Hematopoietic multipotent progenitor cell treated with erythropoietin and hydrocortisone succinate and interleukin-3 and kit ligand, for 17 days (in vitro differentiated cells): ENCODE measurements around the gene PLCB1.

Source experiments
- DNase-seq: peaks from one replicate; pipeline ENCODE4 v3.0.0-alpha.2; 2015; ENCODE audit warnings: low spot score

PLCB1 gene

DNA sequence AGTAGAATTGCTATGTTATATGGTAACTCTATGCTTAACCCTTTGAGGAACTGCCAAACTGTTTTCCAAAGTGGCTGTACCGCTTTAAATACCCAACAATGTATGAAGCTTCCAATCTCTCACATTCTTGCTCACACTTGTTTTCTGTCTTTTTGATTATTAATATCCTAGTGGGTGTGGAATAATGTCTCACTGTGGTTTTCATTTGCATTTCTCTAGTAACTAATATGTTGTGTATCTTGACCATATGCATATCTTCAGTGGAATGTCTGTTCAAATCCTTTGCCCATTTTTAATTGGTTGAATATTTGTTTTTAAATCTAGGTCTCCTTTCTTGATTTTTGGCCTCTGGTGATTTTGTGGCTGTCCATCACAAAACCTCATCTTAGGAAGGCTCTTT lies 759.0 kb downstream of the PLCB1 start:
- DNase-seq: no peak

DNA sequence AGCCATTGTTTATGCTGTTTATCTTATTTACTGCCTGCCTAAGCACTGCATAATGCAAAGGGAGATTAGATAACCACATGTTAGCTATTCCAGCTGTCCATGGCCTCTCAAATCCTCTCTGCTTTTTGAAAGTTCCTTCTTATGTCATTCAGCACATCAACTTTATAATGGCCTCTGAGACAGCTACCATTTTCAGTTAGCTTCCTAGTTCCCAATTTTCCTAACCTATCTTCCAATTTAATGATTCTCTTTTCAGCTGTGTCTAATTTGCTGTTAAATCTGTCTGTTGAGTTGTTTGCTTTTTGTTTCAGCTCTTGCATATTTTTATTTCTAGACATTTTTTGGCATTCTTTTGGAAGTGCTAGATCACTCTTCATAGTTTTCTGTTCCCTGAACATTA lies 763.4 kb downstream of the PLCB1 start:
- no peak for DNase-seq

DNA sequence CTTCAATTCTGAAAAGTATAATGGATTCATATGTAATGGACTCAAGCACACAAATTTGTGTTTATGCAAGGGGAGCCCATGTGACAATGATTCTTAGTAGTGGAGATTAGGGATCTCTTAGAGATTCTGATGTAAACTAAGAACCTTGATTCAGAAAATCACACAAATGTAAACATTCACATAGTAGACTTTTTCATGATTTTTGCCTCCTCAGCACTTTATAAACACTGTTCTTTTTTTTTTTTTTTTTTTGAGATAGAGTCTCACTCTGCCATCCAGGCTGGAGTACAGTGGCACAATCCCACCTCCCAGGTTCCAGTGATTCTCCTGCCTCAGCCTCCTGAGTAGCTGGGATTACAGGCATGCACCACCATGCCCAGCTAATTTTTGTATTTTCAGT lies 766.8 kb downstream of the PLCB1 start:
- no peak for DNase-seq

DNA sequence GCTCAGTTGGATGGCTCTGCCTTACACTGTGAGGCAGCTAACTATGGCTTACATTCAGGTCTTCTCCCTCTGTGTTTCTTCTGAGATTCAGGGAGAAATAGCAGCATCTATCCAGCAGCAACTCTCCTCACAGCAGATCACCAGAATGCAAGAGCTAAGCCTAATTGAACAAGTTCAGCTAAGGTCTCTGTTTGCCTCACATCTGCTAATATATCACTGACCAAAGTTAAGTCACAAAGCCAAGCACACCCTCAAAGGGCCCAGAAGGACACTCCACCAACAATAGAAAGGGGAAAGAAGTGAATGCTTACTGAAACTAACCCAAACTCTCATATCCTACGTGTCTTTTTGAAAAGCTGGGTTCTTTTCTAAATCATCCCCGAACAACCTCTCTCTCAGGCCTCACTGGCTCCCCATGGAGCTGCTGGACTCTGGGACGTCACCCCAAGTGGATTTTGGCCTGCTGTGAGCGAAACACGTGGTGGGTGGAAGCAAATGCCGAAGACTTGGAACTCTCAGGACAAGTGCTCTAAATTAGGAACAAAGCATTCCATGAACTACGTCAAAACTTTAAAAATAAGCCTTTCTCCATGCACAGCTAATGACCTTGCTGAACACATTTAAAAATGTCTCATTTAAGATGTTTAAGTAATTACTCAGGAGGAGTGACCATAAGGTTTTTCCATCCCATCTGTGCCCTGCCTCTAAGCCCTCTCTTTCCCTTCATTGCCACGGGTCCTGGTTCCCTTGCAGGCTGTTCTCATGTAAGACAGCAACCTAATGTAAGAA lies 769.4 kb downstream of the PLCB1 start:
- no peak for DNase-seq

DNA sequence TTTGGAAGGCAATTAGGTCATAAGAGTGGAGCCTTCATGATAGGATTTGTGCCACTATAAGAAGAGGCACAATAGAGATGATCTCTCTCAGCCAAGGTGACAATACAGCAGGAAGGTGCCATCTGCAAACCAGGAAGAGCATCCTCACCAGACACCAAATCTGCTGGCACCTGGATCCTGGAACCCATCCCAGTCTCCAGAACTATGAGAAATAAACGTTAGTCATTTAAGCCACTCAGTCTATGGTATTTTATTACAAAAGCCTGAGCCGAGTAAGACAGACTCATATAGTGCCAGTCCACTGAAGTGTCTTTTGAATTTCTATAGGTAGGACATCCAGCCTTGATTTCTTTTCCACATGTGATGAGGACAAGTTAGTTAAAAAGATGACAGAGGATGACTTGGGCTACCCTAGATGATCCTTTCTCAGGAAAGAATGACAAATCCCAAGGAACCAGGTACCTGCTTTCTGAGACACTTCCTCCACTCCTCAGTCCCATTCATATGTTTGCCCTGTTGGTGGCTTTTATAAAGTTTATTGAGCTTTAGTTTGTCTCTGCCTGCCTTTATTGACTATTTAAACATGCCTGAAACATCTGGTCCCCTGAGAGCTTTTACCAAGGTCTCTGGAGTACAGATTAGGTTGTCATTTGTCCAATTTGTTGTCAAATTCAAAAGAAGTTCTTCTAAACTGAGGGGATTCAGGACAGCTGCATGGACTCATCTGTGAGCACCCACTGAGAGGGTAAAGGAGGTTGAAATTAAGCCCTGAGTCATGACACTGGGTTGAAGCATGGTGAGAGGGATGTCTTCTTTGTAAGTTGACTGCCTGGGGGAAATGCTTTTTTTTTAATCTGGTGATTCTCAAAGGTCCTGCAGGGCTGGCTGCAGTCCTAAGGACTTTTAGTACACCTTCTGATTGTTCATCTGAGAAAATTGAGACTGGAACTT lies 771.9 kb downstream of the PLCB1 start:
- no peak for DNase-seq

DNA sequence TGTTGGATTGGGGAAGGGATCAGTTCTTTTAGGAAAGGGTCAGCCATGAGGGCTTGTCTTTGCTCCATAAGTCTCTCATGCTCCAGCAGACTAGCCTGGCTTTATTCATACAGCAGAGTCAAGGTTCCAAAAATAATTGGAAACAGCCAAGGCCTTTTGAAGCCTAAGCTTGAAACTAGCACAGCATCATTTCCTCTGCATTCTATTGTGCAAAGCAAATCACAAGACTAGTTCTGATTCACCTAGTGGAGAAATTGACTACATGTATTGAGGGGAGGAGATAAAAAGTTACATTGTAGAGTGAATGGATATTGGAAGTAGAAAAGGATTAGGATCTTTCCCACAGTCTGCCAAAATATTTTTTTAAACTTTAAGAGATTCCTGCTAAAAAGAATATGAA lies 777.5 kb downstream of the PLCB1 start:
- no peak for DNase-seq

DNA sequence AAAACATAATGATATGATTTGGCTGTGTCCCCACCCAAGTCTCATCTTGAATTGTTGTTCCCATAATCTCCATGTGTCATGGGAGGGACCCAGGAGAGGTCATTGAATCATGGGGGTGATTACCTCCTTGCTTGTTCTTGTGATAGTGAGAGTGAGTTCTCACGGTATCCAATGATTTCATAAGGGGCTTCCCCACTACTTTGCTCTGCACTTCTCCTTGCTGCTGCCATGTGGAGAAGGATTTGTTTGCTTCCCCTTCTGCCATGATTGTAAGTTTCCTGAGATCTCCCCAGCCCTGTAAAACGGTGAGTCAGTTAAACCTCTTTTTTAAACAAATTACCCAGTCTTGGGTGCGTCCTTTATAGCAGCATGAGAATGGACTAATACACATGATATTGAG lies 780.0 kb downstream of the PLCB1 start:
- DNase-seq: no peak

DNA sequence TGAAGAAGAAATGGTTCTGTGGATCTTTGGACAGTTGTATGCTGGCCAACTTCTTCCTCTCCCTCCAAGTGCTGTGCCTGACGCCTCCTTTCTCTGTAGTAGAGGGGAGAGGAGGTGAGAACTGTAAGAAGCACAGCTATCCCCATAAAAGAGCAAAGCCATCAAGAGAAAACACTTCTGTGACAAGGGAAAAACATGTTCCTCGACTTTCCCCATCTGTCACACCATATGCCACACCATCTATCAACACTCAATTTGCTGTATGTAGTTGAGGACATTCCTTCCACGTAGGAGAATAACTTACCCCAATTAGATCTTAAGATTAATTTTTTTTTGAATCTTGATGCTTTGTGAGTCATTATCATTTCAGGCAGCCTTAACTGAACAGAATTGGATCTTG lies 780.7 kb downstream of the PLCB1 start:
- DNase-seq: no peak

DNA sequence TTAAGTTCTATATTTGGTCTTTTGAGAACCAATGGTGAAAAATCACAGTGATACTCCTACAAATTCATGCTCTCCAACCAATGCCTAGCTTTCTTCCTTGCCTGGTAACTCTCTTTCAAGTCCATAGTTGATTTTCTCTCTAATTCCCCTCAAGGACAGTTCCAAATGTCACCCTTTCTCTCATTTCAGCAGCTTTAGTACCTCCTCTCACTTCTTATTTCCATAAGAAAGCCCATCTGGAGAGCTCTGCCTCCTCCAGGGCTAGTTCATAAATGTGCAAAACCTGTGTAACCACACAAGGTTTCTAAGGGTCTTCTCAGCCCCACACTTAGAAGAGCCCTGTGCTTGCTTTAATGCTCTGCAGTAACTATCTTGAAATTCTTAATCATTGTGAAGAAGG lies 781.4 kb downstream of the PLCB1 start:
- no peak for DNase-seq

DNA sequence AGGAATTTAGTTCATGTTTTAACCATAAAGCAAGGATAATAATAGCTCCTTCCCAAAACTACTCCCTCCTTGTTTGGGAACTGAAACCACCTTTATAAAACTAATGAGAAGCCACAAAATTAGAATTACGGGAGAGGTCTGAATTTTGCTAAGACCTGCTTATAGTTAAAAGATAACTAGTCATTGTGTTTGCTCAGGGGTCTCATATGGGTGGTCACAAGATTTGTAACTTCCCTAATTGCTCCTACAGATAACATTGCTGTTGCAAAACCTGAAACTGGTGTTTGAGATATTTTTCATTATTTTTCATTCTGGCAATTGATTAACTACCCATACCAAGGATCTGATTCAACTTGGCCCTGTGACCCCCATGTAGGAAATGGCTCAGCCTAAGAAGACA lies 782.4 kb downstream of the PLCB1 start:
- DNase-seq: no peak

DNA sequence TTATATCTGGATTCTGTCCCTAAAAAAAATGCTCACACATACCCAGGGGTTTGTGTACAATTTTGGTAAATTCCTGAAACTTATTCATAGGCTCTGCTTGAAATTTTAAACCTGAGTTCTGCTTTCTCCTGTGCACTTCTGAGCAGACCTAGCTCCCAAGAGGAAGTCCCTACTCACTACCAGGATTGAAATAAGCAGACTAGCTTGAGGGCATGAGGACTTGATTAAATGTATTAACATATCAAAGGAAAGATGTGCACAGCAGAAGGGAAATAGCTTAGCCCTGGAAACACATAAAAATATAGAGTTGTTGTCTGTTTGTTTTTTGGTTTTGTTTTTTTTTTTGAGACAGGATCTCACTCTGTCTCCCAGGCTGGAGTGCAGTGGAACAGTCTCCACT lies 785.0 kb downstream of the PLCB1 start:
- DNase-seq: no peak

DNA sequence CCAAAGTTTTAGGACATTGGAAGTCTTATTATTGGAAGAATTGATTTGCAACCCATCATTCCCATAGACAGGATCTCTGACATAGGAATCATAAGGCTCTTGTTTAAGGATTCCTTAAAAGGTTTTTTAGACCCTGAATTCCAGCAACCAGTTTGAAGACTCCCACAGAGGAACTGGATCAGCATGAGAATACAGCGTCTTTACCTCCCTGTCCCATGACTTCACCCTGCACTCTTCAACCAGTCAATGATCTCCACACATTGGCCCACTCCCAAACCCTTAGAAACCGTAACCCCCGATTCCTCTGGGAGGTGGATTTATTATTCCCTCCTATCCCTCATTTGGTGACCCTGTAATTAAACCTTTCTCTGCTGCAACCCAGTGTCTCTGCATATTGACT lies 786.1 kb downstream of the PLCB1 start:
- no peak for DNase-seq

DNA sequence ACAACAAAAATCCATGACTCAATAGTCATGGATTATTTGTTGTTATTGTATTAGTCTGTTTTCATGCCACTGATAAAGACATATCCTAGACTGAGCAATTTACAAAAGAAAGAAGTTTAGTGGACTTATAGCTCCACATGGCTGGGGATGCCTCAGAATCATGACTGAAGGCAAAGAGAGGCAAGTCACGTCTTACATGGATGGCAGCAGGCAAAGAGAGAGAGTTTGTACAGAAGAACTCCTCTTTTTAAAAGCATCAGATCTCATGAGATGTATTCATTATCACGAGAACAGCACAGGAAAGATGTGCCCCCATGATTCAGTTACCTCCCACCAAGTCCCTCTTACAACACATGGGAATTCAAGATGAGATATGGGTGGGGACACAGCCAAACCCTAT lies 792.5 kb downstream of the PLCB1 start:
- DNase-seq: no peak

DNA sequence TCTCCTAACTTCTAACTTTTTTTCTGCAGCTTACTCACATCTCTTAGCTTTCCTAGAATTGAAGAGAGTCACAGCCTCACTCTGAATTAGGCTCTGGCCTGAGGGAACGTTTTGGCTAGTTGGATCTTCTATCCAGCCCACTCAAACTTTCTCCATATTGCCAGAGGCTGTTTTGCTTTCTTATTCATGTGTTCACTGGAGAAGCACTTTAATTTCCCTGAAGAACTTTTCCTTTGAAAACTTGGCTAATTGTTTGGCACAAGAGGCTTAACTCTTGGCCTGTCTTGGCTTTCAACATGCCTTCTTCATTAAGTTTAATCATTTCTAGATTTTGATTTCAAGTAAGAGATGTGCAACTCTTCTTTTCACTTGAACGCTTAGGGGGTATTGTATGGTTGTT lies 798.7 kb downstream of the PLCB1 start:
- no peak for DNase-seq

DNA sequence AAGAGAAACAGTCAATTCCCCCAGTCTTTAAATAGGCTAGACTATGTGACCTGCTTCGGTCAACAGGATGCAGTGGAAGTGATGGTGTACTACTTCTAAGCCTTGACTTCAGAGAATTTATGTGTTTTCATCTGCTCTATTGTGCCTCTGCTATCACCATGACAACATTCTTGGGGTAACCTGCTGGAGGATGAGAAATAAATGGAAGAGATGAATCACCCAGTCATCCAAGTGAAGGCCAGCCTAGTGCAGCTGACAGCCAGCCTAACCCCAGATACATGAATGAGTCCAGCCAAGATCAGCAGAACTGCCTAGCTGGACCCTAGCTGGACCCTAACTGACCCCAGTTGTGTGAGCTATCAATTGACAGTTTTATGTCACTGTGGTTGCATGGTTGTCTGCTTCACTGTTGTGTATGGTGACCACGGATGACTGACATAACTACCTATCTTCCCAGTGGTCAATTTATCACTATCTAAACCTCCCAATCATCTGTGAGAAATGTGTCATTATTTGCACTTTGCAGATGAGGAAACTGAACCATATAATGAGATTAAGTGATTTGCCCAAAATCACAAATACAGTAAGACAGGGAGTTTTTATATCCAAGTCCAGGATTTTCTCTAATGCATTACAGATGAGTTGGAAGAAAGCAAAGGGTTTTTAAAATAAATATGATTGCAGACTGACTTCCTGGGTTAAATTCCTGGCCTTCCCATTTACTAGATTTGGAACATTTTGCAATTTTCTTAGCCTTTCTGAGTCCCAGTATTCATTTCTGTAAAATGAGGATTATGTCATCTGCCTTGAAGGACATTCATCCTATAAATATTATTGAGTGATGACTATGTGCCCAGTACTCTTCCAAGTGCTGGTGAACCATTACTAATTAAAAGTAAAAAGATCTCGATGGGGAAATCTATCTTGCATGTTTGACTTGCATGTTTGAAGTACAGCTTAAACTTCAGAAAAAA lies 800.4 kb downstream of the PLCB1 start:
- no peak for DNase-seq

DNA sequence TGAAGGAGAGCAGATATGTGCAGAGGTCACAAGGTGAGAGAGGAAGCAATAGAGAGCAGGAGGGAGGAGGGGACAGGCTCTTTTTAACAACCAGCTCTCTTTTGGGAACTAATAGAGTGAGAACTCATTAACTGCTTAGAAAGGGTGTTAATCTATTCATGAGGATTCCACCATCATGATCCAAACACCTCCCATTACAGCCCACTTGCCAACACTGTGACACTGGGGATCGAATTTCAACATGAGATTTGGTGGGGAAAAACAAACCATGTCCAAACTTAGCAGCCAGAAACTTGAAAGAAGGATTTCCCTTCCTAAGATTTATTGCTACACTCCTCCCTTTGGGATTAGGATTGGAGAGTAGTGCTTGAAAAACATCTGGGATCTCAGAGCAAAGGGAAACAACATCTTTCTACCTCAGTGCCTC lies 801.3 kb downstream of the PLCB1 start:
- no peak for DNase-seq

DNA sequence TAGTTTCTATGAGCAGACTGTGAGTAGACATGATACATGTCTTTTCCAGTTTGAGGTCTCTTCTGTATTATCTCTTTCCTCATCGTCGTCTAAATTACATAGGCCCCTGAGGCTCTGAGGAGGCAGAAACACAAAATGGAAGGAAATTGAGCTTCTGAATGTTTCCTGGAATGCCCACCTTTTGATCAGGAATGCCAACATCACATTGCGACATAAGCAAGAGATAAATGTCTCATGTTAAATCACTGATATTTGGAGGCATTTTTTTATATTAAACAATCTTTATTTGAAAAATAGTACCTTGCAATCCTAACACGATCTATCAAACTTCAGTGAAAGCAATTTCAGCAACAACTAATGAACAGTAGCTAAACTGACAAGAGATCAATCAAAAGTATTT lies 802.3 kb downstream of the PLCB1 start:
- DNase-seq: no peak
